Parathyroid adenoma (tissue), 2 donors: ENCODE data around the gene SLC33A1.

Experiments
- H2AFZ ChIP-seq: fragments of 300-600 bp; sonication (generic); one replicate; pipeline ENCODE4 v1.7.0; 2017; ENCODE audit warnings: antibody characterized with exemption, mild to moderate bottlenecking
- H3K27ac ChIP-seq: fragments of 300-600 bp; sonication (generic); one replicate; pipeline ENCODE4 v1.7.0; 2017
- H3K27me3 ChIP-seq: fragments of 300-600 bp; sonication (generic); one replicate; pipeline ENCODE4 v1.7.0; 2017; ENCODE audit warnings: low read length; ENCODE audit not compliant: control insufficient read depth, insufficient read depth
- H3K36me3 ChIP-seq: fragments of 300-600 bp; sonication (generic); one replicate; pipeline ENCODE4 v1.7.0; 2017; ENCODE audit warnings: low read length; ENCODE audit not compliant: control insufficient read depth, insufficient read depth
- H3K4me1 ChIP-seq: fragments of 300-600 bp; sonication (generic); one replicate; pipeline ENCODE4 v1.7.0; 2017; ENCODE audit warnings: control low read depth
- H3K4me2 ChIP-seq: fragments of 300-600 bp; sonication (generic); one replicate; pipeline ENCODE4 v1.7.0; 2017; ENCODE audit warnings: low read length
- H3K4me3 ChIP-seq: fragments of 300-600 bp; sonication (generic); one replicate; pipeline ENCODE4 v1.7.0; 2017; ENCODE audit warnings: low read depth, low read length
- H3K79me2 ChIP-seq: fragments of 300-600 bp; sonication (generic); one replicate; pipeline ENCODE4 v1.7.0; 2017; ENCODE audit warnings: control low read depth
- H3K9ac ChIP-seq: fragments of 300-600 bp; sonication (generic); one replicate; pipeline ENCODE4 v1.7.0; 2017; ENCODE audit warnings: mild to moderate bottlenecking
- H3K9me3 ChIP-seq: fragments of 300-600 bp; sonication (generic); one replicate; pipeline ENCODE4 v1.7.0; 2017; ENCODE audit warnings: low read length; ENCODE audit not compliant: control insufficient read depth
- TF ChIP-seq, protein P1 (sequence below): fragments of 300-600 bp; sonication (generic); IDR thresholded peaks from one replicate; pipeline ENCODE4 v1.7.0; 2017; ENCODE audit warnings: antibody characterized with exemption, mild to moderate bottlenecking
- donor health status: primary hyperparathyroidism.

The SLC33A1 gene

GRCh38 chr3:155804323-155804722 lies 49.9 kb downstream of the SLC33A1 start:
- H3K36me3 ChIP-seq = no peaks in the 10 kb centered on the region
- no peak overlapping the region for H3K27ac ChIP-seq
- H3K4me3 ChIP-seq = no peak overlapping the region
- TF ChIP-seq, protein P1, sequence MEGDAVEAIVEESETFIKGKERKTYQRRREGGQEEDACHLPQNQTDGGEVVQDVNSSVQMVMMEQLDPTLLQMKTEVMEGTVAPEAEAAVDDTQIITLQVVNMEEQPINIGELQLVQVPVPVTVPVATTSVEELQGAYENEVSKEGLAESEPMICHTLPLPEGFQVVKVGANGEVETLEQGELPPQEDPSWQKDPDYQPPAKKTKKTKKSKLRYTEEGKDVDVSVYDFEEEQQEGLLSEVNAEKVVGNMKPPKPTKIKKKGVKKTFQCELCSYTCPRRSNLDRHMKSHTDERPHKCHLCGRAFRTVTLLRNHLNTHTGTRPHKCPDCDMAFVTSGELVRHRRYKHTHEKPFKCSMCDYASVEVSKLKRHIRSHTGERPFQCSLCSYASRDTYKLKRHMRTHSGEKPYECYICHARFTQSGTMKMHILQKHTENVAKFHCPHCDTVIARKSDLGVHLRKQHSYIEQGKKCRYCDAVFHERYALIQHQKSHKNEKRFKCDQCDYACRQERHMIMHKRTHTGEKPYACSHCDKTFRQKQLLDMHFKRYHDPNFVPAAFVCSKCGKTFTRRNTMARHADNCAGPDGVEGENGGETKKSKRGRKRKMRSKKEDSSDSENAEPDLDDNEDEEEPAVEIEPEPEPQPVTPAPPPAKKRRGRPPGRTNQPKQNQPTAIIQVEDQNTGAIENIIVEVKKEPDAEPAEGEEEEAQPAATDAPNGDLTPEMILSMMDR = no peak
- no peaks in the 10 kb centered on the region for H3K9me3 ChIP-seq
- H2AFZ ChIP-seq = no peak overlapping the region
- H3K4me1 ChIP-seq = peaks cover 3% of the 10 kb centered on the region
- H3K9ac ChIP-seq = no peak overlapping the region
- H3K79me2 ChIP-seq = no peaks in the 10 kb centered on the region
- H3K27me3 ChIP-seq = no peaks in the 10 kb centered on the region
- H3K4me2 ChIP-seq = no peak overlapping the region

DNA sequence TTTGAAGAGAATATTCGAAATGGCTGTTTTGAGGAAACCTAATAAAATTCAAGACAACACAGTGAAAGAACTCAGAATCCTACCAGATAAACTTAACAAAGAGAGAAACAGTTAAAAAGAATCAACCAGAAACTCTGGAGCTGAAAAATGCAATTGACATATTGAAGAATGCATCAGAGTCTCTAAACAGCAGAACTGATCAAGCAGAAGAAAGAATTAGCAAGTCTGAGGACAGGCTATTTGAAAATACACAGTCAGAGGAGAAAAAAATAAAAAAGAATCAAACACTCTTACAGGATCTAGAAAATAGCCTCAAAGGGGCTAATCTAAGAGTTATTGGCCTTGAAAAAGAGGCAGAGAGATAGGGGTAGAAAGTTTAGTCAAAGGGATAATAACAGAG lies 61.7 kb downstream of the SLC33A1 start:
- TF ChIP-seq, protein P1 = no peak
- H3K79me2 ChIP-seq = peaks cover 4% of the 10 kb centered on the region
- no peaks in the 10 kb centered on the region for H3K4me1 ChIP-seq
- no peak overlapping the region for H3K4me3 ChIP-seq
- H3K27ac ChIP-seq = no peak overlapping the region
- H3K9ac ChIP-seq = no peak overlapping the region
- H3K9me3 ChIP-seq = no peaks in the 10 kb centered on the region
- no peaks in the 10 kb centered on the region for H3K36me3 ChIP-seq
- no peak overlapping the region for H3K4me2 ChIP-seq
- H2AFZ ChIP-seq = no peak overlapping the region
- H3K27me3 ChIP-seq = no peaks in the 10 kb centered on the region

- no peak overlapping the region for H3K4me2 ChIP-seq
- no peak overlapping the region for H3K9ac ChIP-seq
- no peak overlapping the region for H2AFZ ChIP-seq
- TF ChIP-seq, protein P1 = no peak
- no peak overlapping the region for H3K4me3 ChIP-seq
- no peaks in the 10 kb centered on the region for H3K4me1 ChIP-seq
- no peak overlapping the region for H3K27ac ChIP-seq
- no peaks in the 10 kb centered on the region for H3K9me3 ChIP-seq
- H3K79me2 ChIP-seq = peaks cover 5% of the 10 kb centered on the region
- H3K36me3 ChIP-seq = no peaks in the 10 kb centered on the region
- no peaks in the 10 kb centered on the region for H3K27me3 ChIP-seq
These were observed 63.0 kb downstream of the SLC33A1 start for GRCh38 chr3:155791190-155791589.

- no peaks in the 10 kb centered on the region for H3K9me3 ChIP-seq
- H3K27ac ChIP-seq = no peak overlapping the region
- H3K36me3 ChIP-seq = no peaks in the 10 kb centered on the region
- H2AFZ ChIP-seq = no peak overlapping the region
- no peaks in the 10 kb centered on the region for H3K27me3 ChIP-seq
- peaks cover 5% of the 10 kb centered on the region for H3K79me2 ChIP-seq
- H3K4me2 ChIP-seq = no peak overlapping the region
- no peaks in the 10 kb centered on the region for H3K4me1 ChIP-seq
- no peak overlapping the region for H3K9ac ChIP-seq
- H3K4me3 ChIP-seq = no peak overlapping the region
- TF ChIP-seq, protein P1 = no peak
These were observed 63.8 kb downstream of the SLC33A1 start for GRCh38 chr3:155790272-155790925.

GRCh38 chr3:155785662-155786295 lies 68.4 kb downstream of the SLC33A1 start:
- Histone ChIP-seq H3K9me3 (no peaks in the 10 kb centered on the region), H3K4me2 (no peak overlapping the region), H3K4me1 (no peaks in the 10 kb centered on the region), H3K79me2 (peaks cover 7% of the 10 kb centered on the region), H3K36me3 (no peaks in the 10 kb centered on the region), H3K27ac (no peak overlapping the region), H3K4me3 (no peak overlapping the region), H2AFZ (no peak overlapping the region), H3K27me3 (no peaks in the 10 kb centered on the region), H3K9ac (no peak overlapping the region)
- TF ChIP-seq, protein P1 = no peak
